Astrocyte of the cerebellum (primary cell): ENCODE measurements around the gene PDCD4.

Source experiments
- DNase-seq: peaks from one replicate; pipeline ENCODE4 v3.0.0-alpha.2; 2011; ENCODE audit warnings: low read depth
- H3K4me3 ChIP-seq: 2 replicates; pipeline ENCODE4 v1.5.1; 2011; ENCODE audit warnings: mild to moderate bottlenecking, low read depth, low read length, moderate library complexity
- CTCF ChIP-seq: IDR thresholded peaks from 2 replicates; pipeline ENCODE4 v1.5.1; 2012; ENCODE audit warnings: low read length, low read depth, moderate library complexity, mild to moderate bottlenecking; ENCODE audit errors: missing control alignments
- in situ Hi-C: cut with HindIII; loops from 2 replicates; pipeline ENCODE4 v1.10.0; 2017; ENCODE audit warnings: low sequenced_read_pairs

PDCD4 gene

GRCh38 chr10:110880012-110880411, 8.3 kb downstream of the PDCD4 start:
- DNase-seq: no peak
- in situ Hi-C loops: loop anchor here (25.0 kb wide), 2 partner anchors 143 to 568 kb away; partner anchors contain the start of gene SMNDC1
- no peak overlapping the region for H3K4me3 ChIP-seq
- no peak for TF ChIP-seq CTCF

GRCh38 chr10:110881247-110881646, 9.5 kb downstream of the PDCD4 start:
- in situ Hi-C loops: loop anchor here (25.0 kb wide), 2 partner anchors 144 to 569 kb away; partner anchors contain the start of gene SMNDC1
- TF ChIP-seq CTCF: no peak
- no peak for DNase-seq
- no peak overlapping the region for H3K4me3 ChIP-seq

- in situ Hi-C loops: loop anchor here (25.0 kb wide), 2 partner anchors 145 to 570 kb away; partner anchors contain the start of gene SMNDC1
- DNase-seq: no peak
- no peak for TF ChIP-seq CTCF
- no peak overlapping the region for H3K4me3 ChIP-seq
These were observed 10.2 kb downstream of the PDCD4 start for GRCh38 chr10:110881905-110882304.

GRCh38 chr10:110883924-110884323, 12.2 kb downstream of the PDCD4 start:
- no peak for DNase-seq
- in situ Hi-C loops: loop anchor here (25.0 kb wide), 2 partner anchors 147 to 572 kb away; partner anchors contain the start of gene SMNDC1
- no peak overlapping the region for H3K4me3 ChIP-seq
- no peak for TF ChIP-seq CTCF

GRCh38 chr10:110885932-110886674, 14.4 kb downstream of the PDCD4 start:
- H3K4me3 ChIP-seq: no peak overlapping the region
- no peak for DNase-seq
- in situ Hi-C loops: loop anchor here (25.0 kb wide), 2 partner anchors 149 to 574 kb away; partner anchors contain the start of gene SMNDC1
- TF ChIP-seq CTCF: no peak

- TF ChIP-seq CTCF: no peak
- in situ Hi-C loops: loop anchor here (25.0 kb wide), 2 partner anchors 150 to 575 kb away; partner anchors contain the start of gene SMNDC1
- no peak overlapping the region for H3K4me3 ChIP-seq
- DNase-seq: no peak
These were observed 15.8 kb downstream of the PDCD4 start for GRCh38 chr10:110887560-110887959.
